ENCODE data around the gene IFNG-AS1.

IFNG-AS1 gene

GRCh38 chr12:67994046-67994445, 4.8 kb downstream of the IFNG-AS1 start:
- DNase-seq (ENCODE audit: low spot score): no peak

GRCh38 chr12:67996347-67996746, 7.1 kb downstream of the IFNG-AS1 start:
- DNase-seq (ENCODE audit: low spot score): no peak

- no peak for DNase-seq (ENCODE audit: low spot score)
Observed at GRCh38 chr12:67998379-67998778, 9.1 kb downstream of the IFNG-AS1 start.

GRCh38 chr12:67999244-67999643, 10.0 kb downstream of the IFNG-AS1 start:
- DNase-seq (ENCODE audit: low spot score): no peak

- no peak for DNase-seq (ENCODE audit: low spot score)
Observed at GRCh38 chr12:68001486-68002466, 12.5 kb downstream of the IFNG-AS1 start.

GRCh38 chr12:68003777-68004176, 14.5 kb downstream of the IFNG-AS1 start:
- no peak for DNase-seq (ENCODE audit: low spot score)

- no peak for DNase-seq (ENCODE audit: low spot score)
Observed at GRCh38 chr12:68007033-68007432, 17.8 kb downstream of the IFNG-AS1 start.

GRCh38 chr12:68007466-68007865, 18.2 kb downstream of the IFNG-AS1 start:
- DNase-seq (ENCODE audit: low spot score): no peak

- no peak for DNase-seq (ENCODE audit: low spot score)
Observed at GRCh38 chr12:68011206-68011881, 22.1 kb downstream of the IFNG-AS1 start.

GRCh38 chr12:68011882-68012207, 22.6 kb downstream of the IFNG-AS1 start:
- no peak for DNase-seq (ENCODE audit: low spot score)

GRCh38 chr12:68012712-68013111, 23.5 kb downstream of the IFNG-AS1 start:
- DNase-seq (ENCODE audit: low spot score): no peak

- DNase-seq (ENCODE audit: low spot score): no peak
Observed at GRCh38 chr12:68013181-68013580, 23.9 kb downstream of the IFNG-AS1 start.

- DNase-seq (ENCODE audit: low spot score): no peak
Observed at GRCh38 chr12:68016136-68016535, 26.9 kb downstream of the IFNG-AS1 start.

GRCh38 chr12:68018315-68018714, 29.1 kb downstream of the IFNG-AS1 start:
- no peak for DNase-seq (ENCODE audit: low spot score)

- DNase-seq (ENCODE audit: low spot score): no peak
Observed at GRCh38 chr12:68020049-68020448, 30.8 kb downstream of the IFNG-AS1 start.

- no peak for DNase-seq (ENCODE audit: low spot score)
Observed at GRCh38 chr12:68020699-68021098, 31.5 kb downstream of the IFNG-AS1 start.

GRCh38 chr12:68028647-68029046, 39.4 kb downstream of the IFNG-AS1 start:
- DNase-seq (ENCODE audit: low spot score): no peak

- no peak for DNase-seq (ENCODE audit: low spot score)
Observed at GRCh38 chr12:68030248-68030647, 41.0 kb downstream of the IFNG-AS1 start.

- no peak for DNase-seq (ENCODE audit: low spot score)
Observed at GRCh38 chr12:68031174-68031573, 41.9 kb downstream of the IFNG-AS1 start.

- DNase-seq (ENCODE audit: low spot score): no peak
Observed at GRCh38 chr12:68031881-68032739, 42.9 kb downstream of the IFNG-AS1 start.

- no peak for DNase-seq (ENCODE audit: low spot score)
Observed at GRCh38 chr12:68034567-68034966, 45.3 kb downstream of the IFNG-AS1 start.

GRCh38 chr12:68036642-68037041, 47.4 kb downstream of the IFNG-AS1 start:
- DNase-seq (ENCODE audit: low spot score): no peak
